Vagina (tissue), 2 donors: ENCODE results near the gene OXNAD1.

Experiments used
- CTCF ChIP-seq, 3 experiments: fragments of 450-650 bp in 2 of 3; fragments of 200-600 bp in 1 of 3; sonication (generic) in 1 of 3; IDR thresholded peaks; one replicate each; pipeline ENCODE4 v1.5.1; 2017 to 2019; ENCODE audit warnings: antibody characterized with exemption in 3 of 3, mild to moderate bottlenecking in 2 of 3, moderate library complexity in 2 of 3
- POLR2AphosphoS5 ChIP-seq, 2 donors: sonication (generic); formaldehyde crosslinking; IDR thresholded peaks; one replicate each; pipeline ENCODE4 v1.9.0; 2017; ENCODE audit warnings: antibody characterized with exemption in 2 of 2, mild to moderate bottlenecking in 2 of 2, low read depth in 1 of 2; ENCODE audit not compliant: insufficient read depth in 1 of 2

- TF ChIP-seq CTCF (IDR thresholded peaks at IDR 0.05) (peak; percentile 85 to 95 (median 85)), POLR2AphosphoS5 (IDR thresholded peaks at IDR 0.05; ENCODE audit: insufficient read depth in 1 of 2, low read depth in 1 of 2) (peak in 1 of 2 donors; percentile 33)
Measured at GRCh38 chr3:16247282-16248061, 17.5 kb upstream of the OXNAD1 start.
